ENCODE results near the gene VWA5A. TPM values are rescaled to one million over a fixed set of nuclear protein-coding genes. Genes with fewer than 3 reads are reported as not detected.

Gene VWA5A
- total and polyA plus RNA-seq, 2 of the 13 experiments (the other 11 are each of a cell fraction or from before 2014, with no cell fraction given) = 1.3 to 1.8 TPM

GRCh38 chr11:124081483-124081882 lies 33.8 kb upstream of the VWA5A start (continued):
- TF ChIP-seq, protein P1, sequence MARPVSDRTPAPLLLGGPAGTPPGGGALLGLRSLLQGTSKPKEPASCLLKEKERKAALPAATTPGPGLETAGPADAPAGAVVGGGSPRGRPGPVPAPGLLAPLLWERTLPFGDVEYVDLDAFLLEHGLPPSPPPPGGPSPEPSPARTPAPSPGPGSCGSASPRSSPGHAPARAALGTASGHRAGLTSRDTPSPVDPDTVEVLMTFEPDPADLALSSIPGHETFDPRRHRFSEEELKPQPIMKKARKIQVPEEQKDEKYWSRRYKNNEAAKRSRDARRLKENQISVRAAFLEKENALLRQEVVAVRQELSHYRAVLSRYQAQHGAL (CRISPR knock-in tag; IDR thresholded peaks at IDR 0.05; ENCODE audit: not compliant biosample characterization) = no peak
- TF ChIP-seq ZNF598 (CRISPR knock-in tag; IDR thresholded peaks at IDR 0.05; ENCODE audit: borderline replicate concordance) = no peak

DNA sequence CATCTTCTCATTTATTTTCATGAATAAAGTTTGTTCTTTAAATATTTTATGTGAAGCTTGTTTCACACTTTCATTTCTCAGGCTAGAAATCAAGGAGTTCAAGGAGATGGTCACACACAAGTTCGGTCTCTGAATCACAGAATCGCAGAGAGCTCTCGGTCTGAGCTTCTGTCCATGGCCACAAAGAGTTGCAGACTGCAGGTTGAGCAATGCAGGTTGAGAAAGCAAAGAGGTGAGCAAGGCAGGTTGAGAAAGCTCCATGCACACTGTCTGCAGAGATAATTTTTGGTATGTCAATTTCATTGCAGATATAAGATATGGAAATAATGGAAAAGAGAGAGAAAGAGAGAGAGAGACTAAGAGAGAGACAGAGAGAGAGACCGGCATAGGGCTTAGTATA lies 32.9 kb upstream of the VWA5A start:
- POLR2A ChIA-PET = no interaction called here
- H2AFZ ChIP-seq (ENCODE audit: low read length) = no peak overlapping the region

More for the DNA sequence above, 32.9 kb upstream of the VWA5A start:
- 5% methylated on average over 4 of the region's 4 CpGs for WGBS (ENCODE audit: low lambda C conversion rate)
- FAIRE-seq = no peak
- Histone ChIP-seq H3K79me2 (ENCODE audit: insufficient read depth, low read length) (no peaks in the 10 kb centered on the region), H3K4me1 (ENCODE audit: insufficient read depth, low read length) (no peaks in the 10 kb centered on the region), H3K4me2 (ENCODE audit: low read depth, low read length) (no peak overlapping the region), H3K9me3 (ENCODE audit: low read length) (no peaks in the 10 kb centered on the region), H3K27ac (ENCODE audit: extremely low read length, insufficient read depth, low read length) (no peak overlapping the region), H4K20me1 (ENCODE audit: insufficient read depth, low read length) (no peaks in the 10 kb centered on the region), H3K9ac (ENCODE audit: insufficient read depth, low read depth, low read length) (no peak overlapping the region), H3K36me3 (replicated peaks in 1 of 2; ENCODE audit: control insufficient read depth in 1 of 2, insufficient read depth in 2 of 2, low read length in 2 of 2) (no peaks in the 10 kb centered on the region), H3K4me3 (replicated peaks in 1 of 3; ENCODE audit: insufficient read depth in 1 of 3, low read depth in 2 of 3, low read length in 3 of 3) (no peak overlapping the region), H3K27me3 (ENCODE audit: control insufficient read depth in 1 of 2, insufficient read depth in 2 of 2, low read length in 2 of 2) (peaks cover 0 to 6% of the 10 kb centered on the region in 2 experiments; a peak in 2 of 5 replicates)
- BruUV-seq (replicated peaks) = no TSS peak
- TF ChIP-seq NCOR1 (IDR thresholded peaks at IDR 0.05; ENCODE audit: borderline replicate concordance, low read length) (no peak), FOXK2 (IDR thresholded peaks at IDR 0.05) (no peak), SMAD3 (CRISPR knock-in tag; IDR thresholded peaks at IDR 0.05) (no peak), KDM2A (CRISPR knock-in tag; IDR thresholded peaks at IDR 0.05; ENCODE audit: borderline replicate concordance, low read depth) (no peak), TBP (CRISPR knock-in tag; IDR thresholded peaks at IDR 0.05) (no peak), AHR (CRISPR knock-in tag; IDR thresholded peaks at IDR 0.05) (no peak), MTA1 (CRISPR knock-in tag; IDR thresholded peaks at IDR 0.05; ENCODE audit: borderline replicate concordance) (no peak), MBNL3 (CRISPR knock-in tag; conservative IDR thresholded peaks at IDR 0.05) (no peak), ZFP41 (CRISPR knock-in tag; IDR thresholded peaks at IDR 0.05; ENCODE audit: borderline replicate concordance) (no peak), AGO1 (IDR thresholded peaks at IDR 0.05; ENCODE audit: low read depth, low read length, poor library complexity, severe bottlenecking) (no peak), SPEN (CRISPR knock-in tag; IDR thresholded peaks at IDR 0.05; ENCODE audit: low read depth) (no peak), ZNF569 (CRISPR knock-in tag; IDR thresholded peaks at IDR 0.05; ENCODE audit: borderline replicate concordance) (no peak), ZNF3 (CRISPR knock-in tag; IDR thresholded peaks at IDR 0.05) (no peak), SOX13 (IDR thresholded peaks at IDR 0.05) (no peak), SOX13 (CRISPR knock-in tag; conservative IDR thresholded peaks at IDR 0.05 in 1 of 2, IDR thresholded peaks at IDR 0.05 in 1 of 2) (no peak), ZIK1 (CRISPR knock-in tag; IDR thresholded peaks at IDR 0.05; ENCODE audit: borderline replicate concordance, low read depth) (no peak), JARID2 (CRISPR knock-in tag; IDR thresholded peaks at IDR 0.05; ENCODE audit: insufficient replicate concordance) (no peak)
- TF ChIP-seq, protein P2, sequence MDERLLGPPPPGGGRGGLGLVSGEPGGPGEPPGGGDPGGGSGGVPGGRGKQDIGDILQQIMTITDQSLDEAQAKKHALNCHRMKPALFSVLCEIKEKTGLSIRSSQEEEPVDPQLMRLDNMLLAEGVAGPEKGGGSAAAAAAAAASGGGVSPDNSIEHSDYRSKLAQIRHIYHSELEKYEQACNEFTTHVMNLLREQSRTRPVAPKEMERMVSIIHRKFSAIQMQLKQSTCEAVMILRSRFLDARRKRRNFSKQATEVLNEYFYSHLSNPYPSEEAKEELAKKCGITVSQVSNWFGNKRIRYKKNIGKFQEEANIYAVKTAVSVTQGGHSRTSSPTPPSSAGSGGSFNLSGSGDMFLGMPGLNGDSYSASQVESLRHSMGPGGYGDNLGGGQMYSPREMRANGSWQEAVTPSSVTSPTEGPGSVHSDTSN (CRISPR knock-in tag; IDR thresholded peaks at IDR 0.05) = no peak
- TF ChIP-seq, protein P3, sequence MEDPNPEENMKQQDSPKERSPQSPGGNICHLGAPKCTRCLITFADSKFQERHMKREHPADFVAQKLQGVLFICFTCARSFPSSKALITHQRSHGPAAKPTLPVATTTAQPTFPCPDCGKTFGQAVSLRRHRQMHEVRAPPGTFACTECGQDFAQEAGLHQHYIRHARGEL (CRISPR knock-in tag; IDR thresholded peaks at IDR 0.05) = no peak
- CTCF ChIA-PET (ENCODE audit: low intra/inter-chr PET ratio, low total read pairs) = no interaction called here
- intact Hi-C loops (cut with micrococcal nuclease; ENCODE audit: unreplicated experiment) = no loop called here
- DNase-seq (ENCODE audit: low spot score) = no peak
- in situ Hi-C loops (cut with HindIII; ENCODE audit: extremely low pct_ligation_motif_present, low pct_unique_long_range_greater_than_20kb) = no loop called here
- ATAC-seq = no peak

Data from HepG2 (cell line).